KBM-7 (cell line): Measurements from ENCODE around the gene HIP1.
"Not testable (repeated sequence)": the region's sequence is repeated elsewhere in the genome, so short reads cannot be mapped to it uniquely, and the experiment has no call there.

Experiments
- DNase-seq: peaks from one replicate; pipeline ENCODE4 v3.0.0-alpha.2; 2015
- in situ Hi-C: fragments of 300-500 bp; cut with MboI; formaldehyde crosslinking; loops from 2 replicates; pipeline ENCODE4 v1.14.3; 2020; ENCODE audit warnings: low sequenced_read_pairs, low pct_unique_long_range_greater_than_20kb, mixed read lengths

The HIP1 gene

DNA sequence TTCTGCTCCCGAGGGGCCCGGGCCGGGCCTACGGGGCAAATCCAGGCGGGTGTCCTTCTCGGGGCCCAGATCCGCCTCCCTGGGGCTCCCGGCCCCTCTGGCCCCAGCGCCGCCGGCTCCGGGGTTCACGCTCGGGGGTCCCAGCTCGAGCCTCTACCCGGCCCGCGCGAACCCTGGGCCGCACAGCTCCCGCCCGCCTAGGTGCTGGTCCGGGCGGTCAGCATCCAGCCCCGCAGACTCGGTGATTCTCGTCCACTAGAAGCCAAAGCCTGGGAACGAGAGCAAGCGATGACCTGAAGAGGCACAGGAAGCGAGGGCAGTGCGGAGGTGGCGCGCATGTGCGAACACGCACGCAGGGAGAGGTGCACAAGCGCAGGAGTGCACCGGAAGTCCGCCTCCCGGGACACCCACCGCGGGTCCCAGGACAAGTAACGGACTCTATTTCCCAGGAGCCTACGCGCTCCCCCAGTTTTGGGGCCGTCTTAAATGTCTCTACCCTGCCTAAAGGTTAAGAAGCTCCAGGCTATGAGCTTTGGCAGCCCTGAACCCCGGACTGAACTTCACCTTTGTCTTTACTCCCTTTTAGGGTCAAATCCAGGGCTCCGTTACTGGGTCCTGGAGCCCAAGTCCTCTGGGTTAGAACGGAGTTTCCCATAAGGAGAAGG is 252.6 kb downstream of the HIP1 start, which contains the start of gene POM121C:
Gene POM121C (minus strand): TSS at position 321 of the 665 bp plus-strand sequence. CDS start 44,803 bp downstream, outside the sequence.
- in situ Hi-C loops = not testable (repeated sequence)

GRCh38 chr7:75485355-75485978 is 253.3 kb downstream of the HIP1 start:
- DNase-seq = peak; percentile 24
- in situ Hi-C loops = not testable (repeated sequence)

More for the DNA sequence above, 252.6 kb downstream of the HIP1 start, which contains the start of gene POM121C:
- DNase-seq = peak; percentile 92
